OCI-LY1 (cell line): Measurements from ENCODE around the gene PTPRU.

Source experiments
- H2AFZ ChIP-seq: fragments of 200-600 bp; sonication (generic), shearing (Covaris generic); 2 replicates; pipeline ENCODE4 v1.6.0; 2014; ENCODE audit warnings: antibody characterized with exemption, mild to moderate bottlenecking, low read length
- H3F3A ChIP-seq: fragments of 200-600 bp; sonication (generic), shearing (Covaris generic); 2 replicates; pipeline ENCODE4 v1.6.0; 2014; ENCODE audit warnings: mild to moderate bottlenecking, antibody characterized with exemption, low read length, moderate library complexity; ENCODE audit not compliant: insufficient read depth
- H3K27ac ChIP-seq: fragments of 200-600 bp; sonication (generic); 2 replicates; pipeline ENCODE4 v1.5.1; 2014; ENCODE audit warnings: low read length, mixed run types, mild to moderate bottlenecking, low read depth; ENCODE audit not compliant: poor library complexity, severe bottlenecking
- H3K27me3 ChIP-seq: fragments of 200-600 bp; sonication (generic); 2 replicates; pipeline ENCODE4 v1.6.0; 2014; ENCODE audit warnings: antibody characterized with exemption, mild to moderate bottlenecking, low read length, moderate library complexity; ENCODE audit not compliant: insufficient read depth
- H3K36me3 ChIP-seq: fragments of 200-600 bp; sonication (generic); 2 replicates; pipeline ENCODE4 v1.6.1; 2014; ENCODE audit warnings: mild to moderate bottlenecking, antibody characterized with exemption, low read length, moderate library complexity, mixed read lengths; ENCODE audit not compliant: insufficient read depth
- H3K4me1 ChIP-seq: fragments of 200-600 bp; sonication (generic); 2 replicates; pipeline ENCODE4 v1.5.1; 2014; ENCODE audit warnings: mild to moderate bottlenecking, low read length, moderate library complexity; ENCODE audit not compliant: insufficient read depth, severe bottlenecking
- H3K4me2 ChIP-seq: fragments of 200-600 bp; sonication (generic), shearing (Covaris generic); 2 replicates; pipeline ENCODE4 v1.6.1; 2014; ENCODE audit warnings: low read length
- H3K4me3 ChIP-seq: fragments of 200-600 bp; sonication (generic); 2 replicates; pipeline ENCODE4 v1.5.1; 2014; ENCODE audit warnings: low read length, low read depth, mild to moderate bottlenecking, mixed read lengths; ENCODE audit not compliant: poor library complexity, severe bottlenecking
- H3K79me2 ChIP-seq: fragments of 200-600 bp; shearing (Covaris generic); 2 replicates; pipeline ENCODE4 v1.6.1; 2016; ENCODE audit warnings: mixed run types, low read length, mixed read lengths; ENCODE audit not compliant: insufficient read depth
- H3K9ac ChIP-seq: fragments of 200-600 bp; sonication (generic), shearing (Covaris generic); 2 replicates; pipeline ENCODE4 v1.6.1; 2014; ENCODE audit warnings: mild to moderate bottlenecking, low read length, mixed read lengths
- H3K9me2 ChIP-seq: fragments of 200-600 bp; sonication (generic), shearing (Covaris generic); 2 replicates; pipeline ENCODE4 v1.6.1; 2014; ENCODE audit warnings: low read depth, mild to moderate bottlenecking, low read length, mixed read lengths
- H3K9me3 ChIP-seq: fragments of 200-600 bp; shearing (Covaris generic); 2 replicates; pipeline ENCODE4 v1.6.1; 2014; ENCODE audit warnings: low read length, mixed read lengths
- H4K20me1 ChIP-seq: fragments of 200-600 bp; sonication (generic), shearing (Covaris generic); 2 replicates; pipeline ENCODE4 v1.6.0; 2016; ENCODE audit warnings: mild to moderate bottlenecking, low read length; ENCODE audit not compliant: insufficient read depth
- CTCF ChIP-seq: fragments of 200-600 bp; sonication (generic), shearing (Covaris generic); IDR thresholded peaks from 2 replicates; pipeline ENCODE4 v1.5.1; 2017; ENCODE audit warnings: mild to moderate bottlenecking, antibody characterized with exemption, low read length, moderate library complexity, mixed read lengths
- EZH2 ChIP-seq: fragments of 200-600 bp; sonication (generic), shearing (Covaris generic); IDR thresholded peaks from 2 replicates; pipeline ENCODE4 v1.8.0; 2017; ENCODE audit warnings: borderline replicate concordance, mixed run types, mild to moderate bottlenecking, antibody characterized with exemption, low read length, moderate library complexity, mixed read lengths

PTPRU gene

GRCh38 chr1:29201595-29202051, 34.7 kb upstream of the PTPRU start:
- peaks cover 44% of the 10 kb centered on the region for H3K36me3 ChIP-seq
- H2AFZ ChIP-seq, result no peak overlapping the region
- H3K4me3 ChIP-seq, result no peak overlapping the region
- H3K27ac ChIP-seq, result no peak overlapping the region
- no peaks in the 10 kb centered on the region for H3F3A ChIP-seq
- no peaks in the 10 kb centered on the region for H3K9me3 ChIP-seq
- H3K9me2 ChIP-seq, result no peaks in the 10 kb centered on the region
- no peak overlapping the region for H3K9ac ChIP-seq
- no peaks in the 10 kb centered on the region for H3K79me2 ChIP-seq
- TF ChIP-seq EZH2 (no peak), CTCF (no peak)
- H4K20me1 ChIP-seq, result no peaks in the 10 kb centered on the region
- no peaks in the 10 kb centered on the region for H3K4me1 ChIP-seq
- no peaks in the 10 kb centered on the region for H3K27me3 ChIP-seq
- H3K4me2 ChIP-seq, result no peak overlapping the region

GRCh38 chr1:29202053-29202452, 34.3 kb upstream of the PTPRU start:
- H3K36me3 ChIP-seq, result peaks cover 44% of the 10 kb centered on the region

GRCh38 chr1:29202584-29203340, 33.6 kb upstream of the PTPRU start:
- no peaks in the 10 kb centered on the region for H3K9me3 ChIP-seq
- no peaks in the 10 kb centered on the region for H3K4me1 ChIP-seq
- H3K36me3 ChIP-seq, result peaks cover 44% of the 10 kb centered on the region
- no peak overlapping the region for H3K9ac ChIP-seq
- no peak for TF ChIP-seq EZH2
- TF ChIP-seq CTCF, result peak; percentile 98
- H3K4me2 ChIP-seq, result no peak overlapping the region
- no peaks in the 10 kb centered on the region for H3K79me2 ChIP-seq
- no peaks in the 10 kb centered on the region for H4K20me1 ChIP-seq
- H3K27me3 ChIP-seq, result no peaks in the 10 kb centered on the region
- H3K27ac ChIP-seq, result no peak overlapping the region
- no peak overlapping the region for H2AFZ ChIP-seq
- no peaks in the 10 kb centered on the region for H3K9me2 ChIP-seq
- H3K4me3 ChIP-seq, result no peak overlapping the region
- H3F3A ChIP-seq, result no peaks in the 10 kb centered on the region

More at GRCh38 chr1:29202053-29202452, 34.3 kb upstream of the PTPRU start:
- no peak overlapping the region for H3K27ac ChIP-seq
- no peaks in the 10 kb centered on the region for H3K9me2 ChIP-seq
- no peak overlapping the region for H3K4me3 ChIP-seq
- H3K27me3 ChIP-seq, result no peaks in the 10 kb centered on the region
- TF ChIP-seq CTCF, result no peak
- TF ChIP-seq EZH2, result no peak
- no peak overlapping the region for H2AFZ ChIP-seq
- no peaks in the 10 kb centered on the region for H3K79me2 ChIP-seq
- H3K4me2 ChIP-seq, result no peak overlapping the region
- no peak overlapping the region for H3K9ac ChIP-seq
- no peaks in the 10 kb centered on the region for H3K9me3 ChIP-seq
- no peaks in the 10 kb centered on the region for H3K4me1 ChIP-seq
- H3F3A ChIP-seq, result no peaks in the 10 kb centered on the region
- no peaks in the 10 kb centered on the region for H4K20me1 ChIP-seq
